Measurements from ENCODE around the gene RDH5.
"Not testable (repeated sequence)": the region's sequence is repeated elsewhere in the genome, so short reads cannot be mapped to it uniquely, and the experiment has no call there.

Gene RDH5

GRCh38 chr12:55748230-55748993, 28.2 kb downstream of the RDH5 start:
- FAIRE-seq: no peak
- no peak for TF ChIP-seq CTCF (IDR thresholded peaks at IDR 0.05; ENCODE audit: insufficient read depth, missing control alignments)
- DNase-seq (ENCODE audit: insufficient read length, low spot score): no peak

GRCh38 chr12:55755246-55755645, 35.1 kb downstream of the RDH5 start:
- FAIRE-seq: no peak
- TF ChIP-seq CTCF (IDR thresholded peaks at IDR 0.05; ENCODE audit: insufficient read depth, missing control alignments): no peak
- DNase-seq (ENCODE audit: insufficient read length, low spot score): no peak

GRCh38 chr12:55757701-55758100, 37.5 kb downstream of the RDH5 start:
- DNase-seq (ENCODE audit: insufficient read length, low spot score) (no peak), FAIRE-seq (no peak)
- TF ChIP-seq CTCF (IDR thresholded peaks at IDR 0.05; ENCODE audit: insufficient read depth, missing control alignments): no peak

GRCh38 chr12:55758575-55758974, 38.4 kb downstream of the RDH5 start:
- not testable (repeated sequence) for DNase-seq (ENCODE audit: insufficient read length, low spot score); FAIRE-seq

GRCh38 chr12:55760663-55761062, 40.5 kb downstream of the RDH5 start:
- no peak for TF ChIP-seq CTCF (IDR thresholded peaks at IDR 0.05; ENCODE audit: insufficient read depth, missing control alignments)

GRCh38 chr12:55762646-55763045, 42.5 kb downstream of the RDH5 start:
- DNase-seq (ENCODE audit: insufficient read length, low spot score): no peak
- no peak for TF ChIP-seq CTCF (IDR thresholded peaks at IDR 0.05; ENCODE audit: insufficient read depth, missing control alignments)
- no peak for FAIRE-seq

More at GRCh38 chr12:55760663-55761062, 40.5 kb downstream of the RDH5 start:
- DNase-seq (ENCODE audit: insufficient read length, low spot score): no peak
- no peak for FAIRE-seq

- no peak for TF ChIP-seq CTCF (IDR thresholded peaks at IDR 0.05; ENCODE audit: insufficient read depth, missing control alignments)
- DNase-seq (ENCODE audit: insufficient read length, low spot score) (no peak), FAIRE-seq (no peak)
These were observed 45.6 kb downstream of the RDH5 start for GRCh38 chr12:55765736-55766290.

All from D721Med (cell line).